PC-9 (cell line): ENCODE results near the gene NLGN4X. TPM values are rescaled to one million over a fixed set of nuclear protein-coding genes. Genes with fewer than 3 reads are reported as not detected.

Source experiments
- BruUV-seq: library from RNA; stranded (reverse); fragments of 400-500 nt; replicated peaks from 2 replicates; lab custom pipeline; 2021; lab: Mats Ljungman, UMichigan
- CTCF ChIA-PET: fragments of 300-600 bp; sonication (Branson Sonifier 250); formaldehyde crosslinking; loops from one replicate; lab custom pipeline; 2022; ENCODE audit warnings: antibody characterized with exemption; lab: Charles Lee
- POLR2A ChIA-PET: fragments of 300-600 bp; sonication (Branson Sonifier 250); formaldehyde crosslinking; loops from one replicate; lab custom pipeline; 2022; ENCODE audit warnings: antibody characterized with exemption; ENCODE audit not compliant: unreplicated experiment; lab: Charles Lee
- DNase-seq, 2 experiments: peaks; one replicate each; pipeline versions ENCODE4 v3.0.0 to v3.0.0-alpha.2; 2015 to 2022; ENCODE audit warnings: mixed read lengths in 1 of 2
- H2AFZ ChIP-seq: fragments of 200-600 bp; sonication (generic); 2 replicates; pipeline ENCODE4 v1.8.1; 2017; ENCODE audit warnings: antibody characterized with exemption
- H3F3A ChIP-seq: fragments of 200-600 bp; sonication (generic); 2 replicates; pipeline ENCODE4 v1.8.1; 2017; ENCODE audit warnings: antibody characterized with exemption, mild to moderate bottlenecking, low read depth; ENCODE audit not compliant: insufficient read depth
- H3K27ac ChIP-seq: fragments of 200-600 bp; sonication (generic); 2 replicates; pipeline ENCODE4 v1.6.1; 2016; ENCODE audit warnings: mixed run types
- H3K27me3 ChIP-seq: fragments of 200-600 bp; sonication (generic); 2 replicates; pipeline ENCODE4 v1.6.1; 2016; ENCODE audit warnings: low read depth, mixed run types; ENCODE audit not compliant: insufficient read depth
- H3K36me3 ChIP-seq: fragments of 200-600 bp; sonication (generic); 2 replicates; pipeline ENCODE4 v1.6.1; 2016; ENCODE audit warnings: low read depth, mixed run types
- H3K4me1 ChIP-seq: fragments of 200-600 bp; sonication (generic); replicated peaks from 2 replicates; pipeline ENCODE4 v1.6.1; 2016; ENCODE audit warnings: mixed run types; ENCODE audit not compliant: insufficient read depth
- H3K4me2 ChIP-seq: fragments of 200-600 bp; sonication (generic); 2 replicates; pipeline ENCODE4 v1.6.1; 2017; ENCODE audit warnings: mixed run types
- H3K4me3 ChIP-seq: fragments of 200-600 bp; sonication (generic); 2 replicates; pipeline ENCODE4 v1.6.1; 2016; ENCODE audit warnings: mixed run types
- H3K79me2 ChIP-seq: fragments of 200-600 bp; sonication (generic); 2 replicates; pipeline ENCODE4 v1.6.1; 2017; ENCODE audit warnings: low read depth, mixed run types
- H3K9me2 ChIP-seq: fragments of 200-600 bp; sonication (generic); 2 replicates; pipeline ENCODE4 v1.8.1; 2017; ENCODE audit warnings: mild to moderate bottlenecking; ENCODE audit not compliant: insufficient read depth
- H3K9me3 ChIP-seq: fragments of 200-600 bp; sonication (generic); 2 replicates; pipeline ENCODE4 v1.8.1; 2016; ENCODE audit warnings: low read depth; ENCODE audit not compliant: insufficient read depth
- H4K20me1 ChIP-seq: fragments of 200-600 bp; sonication (generic); 2 replicates; pipeline ENCODE4 v1.8.1; 2017; ENCODE audit not compliant: insufficient read depth
- CTCF ChIP-seq: fragments of 200-600 bp; sonication (generic); conservative IDR thresholded peaks from 2 replicates; pipeline ENCODE4 v1.6.1; 2017; ENCODE audit warnings: mixed run types, antibody characterized with exemption, mild to moderate bottlenecking, moderate library complexity
- EZH2 ChIP-seq: fragments of 200-600 bp; sonication (generic); IDR thresholded peaks from 2 replicates; pipeline ENCODE4 v1.8.0; 2017; ENCODE audit warnings: antibody characterized with exemption, low read depth
- intact Hi-C: fragments of 100-400 bp; cut with micrococcal nuclease; formaldehyde crosslinking; loops from one replicate; pipeline ENCODE4 v1.10.0; 2022; ENCODE audit not compliant: unreplicated experiment
- total RNA-seq: library from RNA; stranded (reverse); gene quantifications from 2 replicates; pipeline ENCODE4 v1.2.3, GENCODE V29; 2021

Gene NLGN4X
- total RNA-seq, 1 experiment from 2014 or later: 0.31 TPM

DNA sequence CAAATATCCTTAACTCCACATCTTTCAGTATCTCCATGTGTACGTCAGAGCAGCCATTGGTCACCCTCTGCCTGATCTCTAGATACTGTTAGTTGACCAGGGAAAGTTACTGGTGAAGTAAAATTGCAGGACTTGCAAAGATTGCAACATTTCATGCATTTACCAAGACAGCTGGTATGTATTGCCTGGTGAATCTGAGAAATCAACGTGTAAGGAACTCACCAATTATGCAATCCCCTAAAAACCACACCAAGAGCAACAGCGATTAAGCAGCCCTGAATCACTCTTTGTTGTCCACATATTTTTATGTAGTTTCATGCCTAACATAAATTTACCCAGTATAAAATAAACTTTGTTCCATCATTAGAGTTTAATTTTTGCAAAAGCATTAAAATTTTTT is 271.2 kb downstream of the NLGN4X start:
- Histone ChIP-seq H3K27ac (no peak overlapping the region), H3K9me2 (no peaks in the 10 kb centered on the region), H3K27me3 (no peaks in the 10 kb centered on the region), H3K4me2 (no peak overlapping the region), H3K36me3 (no peaks in the 10 kb centered on the region), H3K9me3 (no peaks in the 10 kb centered on the region), H3K4me3 (no peak overlapping the region), H2AFZ (no peak overlapping the region), H4K20me1 (no peaks in the 10 kb centered on the region), H3K4me1 (no peaks in the 10 kb centered on the region), H3K79me2 (no peaks in the 10 kb centered on the region), H3F3A (no peaks in the 10 kb centered on the region)
- intact Hi-C loops: no loop called here
- ChIA-PET POLR2A (no interaction called here), CTCF (no interaction called here)
- no TSS peak for BruUV-seq
- no peak for TF ChIP-seq EZH2
- no peak for TF ChIP-seq CTCF
- DNase-seq: no peak

GRCh38 chrX:5936438-5936837 is 292.2 kb downstream of the NLGN4X start:
- Histone ChIP-seq H4K20me1 (no peaks in the 10 kb centered on the region), H3K79me2 (no peaks in the 10 kb centered on the region), H3K9me2 (no peaks in the 10 kb centered on the region), H3K27me3 (no peaks in the 10 kb centered on the region), H3K27ac (no peak overlapping the region), H3K4me2 (no peak overlapping the region), H3K9me3 (no peaks in the 10 kb centered on the region), H3F3A (no peaks in the 10 kb centered on the region), H3K4me1 (no peaks in the 10 kb centered on the region), H2AFZ (no peak overlapping the region), H3K4me3 (no peak overlapping the region), H3K36me3 (no peaks in the 10 kb centered on the region)
- DNase-seq: no peak
- CTCF ChIA-PET: no interaction called here
- intact Hi-C loops: no loop called here
- POLR2A ChIA-PET: no interaction called here
- no TSS peak for BruUV-seq
- TF ChIP-seq CTCF (no peak), EZH2 (no peak)

DNA sequence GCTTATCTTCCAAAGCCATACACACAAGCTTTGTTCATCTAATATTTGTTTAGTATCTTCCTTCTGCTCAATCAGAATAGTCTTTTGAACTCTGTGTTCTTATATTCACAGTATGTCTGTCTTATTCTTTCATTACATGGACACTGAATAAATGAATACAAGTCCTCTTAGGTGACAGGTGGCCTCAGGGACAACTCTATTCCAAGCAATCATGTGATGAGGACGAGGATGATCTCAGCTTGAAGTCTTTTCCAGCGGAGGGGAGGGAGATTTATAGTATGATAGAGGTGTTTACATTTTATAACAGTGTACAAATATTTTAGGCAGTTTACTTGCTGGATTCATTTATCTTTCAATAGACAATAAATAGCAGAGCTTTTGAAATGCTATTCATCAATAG is 300.4 kb downstream of the NLGN4X start:
- Histone ChIP-seq H3K36me3 (no peaks in the 10 kb centered on the region), H3K27me3 (no peaks in the 10 kb centered on the region), H3F3A (no peaks in the 10 kb centered on the region), H3K9me2 (no peaks in the 10 kb centered on the region), H3K79me2 (no peaks in the 10 kb centered on the region), H3K9me3 (no peaks in the 10 kb centered on the region), H3K4me1 (no peaks in the 10 kb centered on the region), H3K4me2 (no peak overlapping the region), H3K27ac (no peak overlapping the region), H3K4me3 (no peak overlapping the region), H4K20me1 (no peaks in the 10 kb centered on the region), H2AFZ (no peak overlapping the region)
- BruUV-seq: no TSS peak
- DNase-seq: no peak
- POLR2A ChIA-PET: no interaction called here
- TF ChIP-seq EZH2 (no peak), CTCF (no peak)
- intact Hi-C loops: no loop called here
- CTCF ChIA-PET: no interaction called here
